Stimulated activated CD4-positive, alpha-beta T cell treated with anti-CD3 and anti-CD28 coated beads, Interleukin-4, amount 100 ng/mL, for 4 hours (primary cell): ENCODE measurements around the gene PCDHGA4.
A peak's percentile ranks its signal among the peaks of the same experiment; 100 is the strongest.
"Not testable (repeated sequence)": the region's sequence is repeated elsewhere in the genome, so short reads cannot be mapped to it uniquely, and the experiment has no call there.

Experiments
- DNase-seq, 2 experiments: peaks; one replicate each; pipeline ENCODE4 v3.0.0-alpha.2; 2020

PCDHGA4 gene

DNA sequence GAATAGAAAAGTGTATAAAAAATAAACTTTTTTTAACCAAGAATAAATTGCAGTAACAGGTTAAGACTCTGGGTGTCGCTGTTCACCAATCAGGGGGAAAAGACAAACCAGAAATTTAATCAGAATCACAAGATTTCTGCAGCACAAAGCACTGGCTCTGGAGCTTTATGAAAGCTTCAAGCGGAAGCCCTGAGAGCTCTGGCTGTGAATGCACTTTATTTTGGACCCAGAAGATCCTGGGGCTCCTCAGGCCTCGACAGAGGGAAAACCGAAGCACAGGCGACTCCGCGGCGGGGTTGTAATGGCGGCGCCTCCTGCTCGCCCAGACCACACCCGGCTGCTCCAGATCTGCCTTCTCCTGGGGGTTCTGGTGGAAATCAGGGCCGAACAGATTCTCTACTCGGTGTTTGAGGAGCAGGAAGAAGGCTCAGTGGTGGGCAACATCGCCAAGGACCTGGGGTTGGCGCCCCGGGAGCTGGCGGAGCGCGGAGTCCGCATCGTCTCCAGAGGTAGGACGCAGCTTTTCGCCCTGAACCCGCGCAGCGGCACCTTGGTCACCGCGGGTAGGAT, at the start of gene PCDHGA4:
Gene PCDHGA4, plus strand, starts transcription at position 122 of the 570 bp plus-strand sequence. Its CDS starts 87 bp downstream, at position 209.
- no peak for DNase-seq

DNA sequence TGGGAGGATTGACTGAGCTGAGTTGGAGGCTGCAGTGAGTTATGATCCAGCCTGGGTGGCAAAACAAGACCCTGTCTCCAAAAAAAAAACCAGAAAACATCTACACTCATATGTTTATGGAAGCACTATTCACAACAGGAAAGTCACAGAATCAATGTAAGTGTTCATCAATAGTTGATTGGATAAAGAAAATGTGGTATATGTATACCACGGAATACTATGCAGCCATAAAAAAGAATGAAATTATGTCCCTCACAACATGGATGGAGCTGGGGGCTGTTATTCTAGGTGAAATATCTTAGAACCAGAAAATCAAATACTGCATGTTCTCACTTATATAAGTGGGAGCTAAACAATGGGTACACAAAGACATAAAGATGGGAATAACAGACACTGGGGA, 48.2 kb upstream of the PCDHGA4 start:
- no peak for DNase-seq

DNA sequence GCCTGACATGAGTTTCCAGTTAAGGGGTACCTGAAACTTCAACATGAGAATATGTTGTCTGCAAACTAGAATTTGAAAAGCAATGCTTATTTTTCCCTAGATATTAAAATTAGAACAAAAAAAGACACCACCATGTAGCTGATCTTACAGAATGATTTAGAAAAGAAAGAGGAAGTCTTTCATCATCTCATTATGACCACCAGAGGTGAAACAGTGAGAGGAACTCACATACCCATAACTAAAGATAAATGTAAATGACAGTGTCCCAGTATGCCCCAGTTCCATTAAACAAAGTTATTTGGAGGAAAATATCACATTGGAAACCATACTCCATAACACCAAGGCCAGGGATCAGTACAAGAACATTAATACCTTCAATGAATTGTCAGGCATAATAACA, 41.1 kb upstream of the PCDHGA4 start:
- DNase-seq = no peak

DNA sequence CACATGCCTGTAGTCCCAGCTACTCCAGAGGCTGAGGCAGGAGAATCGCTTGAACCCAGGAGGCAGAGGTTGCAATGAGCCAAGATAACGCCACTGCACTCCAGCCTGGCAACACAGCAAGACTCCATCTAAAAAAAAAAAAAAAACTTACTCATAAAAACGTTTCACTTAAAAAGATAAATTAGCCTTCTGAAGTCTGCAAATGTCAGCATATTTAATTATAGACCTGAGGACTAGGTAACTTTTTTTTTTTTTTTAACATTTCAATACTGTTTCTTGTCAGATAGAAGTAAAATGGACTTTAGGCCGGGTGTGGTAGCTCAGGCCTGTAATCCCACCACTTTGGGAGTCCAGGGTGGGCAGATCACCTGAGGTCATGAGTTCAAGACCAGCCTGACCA, 37.9 kb upstream of the PCDHGA4 start:
- DNase-seq = not testable (repeated sequence)

DNA sequence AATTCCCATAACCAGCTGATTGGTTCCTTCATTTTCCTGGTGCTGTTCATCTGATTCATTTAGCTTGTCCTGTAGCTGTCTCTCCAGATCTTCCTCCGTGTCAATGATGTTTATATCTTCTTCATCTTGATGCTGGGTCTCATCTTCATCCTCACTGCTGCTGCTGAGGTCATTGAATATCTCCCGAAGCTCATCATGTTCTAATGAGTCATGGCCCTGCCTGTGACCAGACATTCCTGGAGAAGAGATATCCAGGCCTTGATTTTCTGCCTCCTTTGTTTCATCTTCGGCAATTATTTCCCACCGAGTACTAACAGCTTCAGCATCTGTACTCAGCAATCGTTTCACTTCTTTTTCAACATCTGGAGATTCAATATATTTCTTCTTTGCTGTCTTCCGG, 35.6 kb upstream of the PCDHGA4 start:
- DNase-seq = no peak

DNA sequence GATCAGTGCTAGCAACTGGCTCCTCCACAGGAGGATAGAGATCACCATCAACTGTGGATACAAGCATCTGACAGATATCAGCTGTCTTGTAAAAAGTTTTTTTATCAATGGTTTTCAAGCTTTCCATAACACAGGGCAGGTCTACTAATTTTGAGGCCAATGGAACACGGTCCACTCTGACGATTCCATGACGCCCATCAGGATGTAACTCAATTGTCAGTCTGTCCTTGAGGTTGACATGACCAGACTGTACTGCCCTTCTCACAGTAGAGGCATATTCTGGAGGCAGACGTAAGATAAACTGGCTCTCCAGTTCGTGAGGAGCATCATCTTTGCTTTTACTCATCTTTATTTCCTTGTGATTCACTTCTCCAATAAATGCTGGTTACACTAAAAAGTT, 35.1 kb upstream of the PCDHGA4 start:
- DNase-seq = no peak

DNA sequence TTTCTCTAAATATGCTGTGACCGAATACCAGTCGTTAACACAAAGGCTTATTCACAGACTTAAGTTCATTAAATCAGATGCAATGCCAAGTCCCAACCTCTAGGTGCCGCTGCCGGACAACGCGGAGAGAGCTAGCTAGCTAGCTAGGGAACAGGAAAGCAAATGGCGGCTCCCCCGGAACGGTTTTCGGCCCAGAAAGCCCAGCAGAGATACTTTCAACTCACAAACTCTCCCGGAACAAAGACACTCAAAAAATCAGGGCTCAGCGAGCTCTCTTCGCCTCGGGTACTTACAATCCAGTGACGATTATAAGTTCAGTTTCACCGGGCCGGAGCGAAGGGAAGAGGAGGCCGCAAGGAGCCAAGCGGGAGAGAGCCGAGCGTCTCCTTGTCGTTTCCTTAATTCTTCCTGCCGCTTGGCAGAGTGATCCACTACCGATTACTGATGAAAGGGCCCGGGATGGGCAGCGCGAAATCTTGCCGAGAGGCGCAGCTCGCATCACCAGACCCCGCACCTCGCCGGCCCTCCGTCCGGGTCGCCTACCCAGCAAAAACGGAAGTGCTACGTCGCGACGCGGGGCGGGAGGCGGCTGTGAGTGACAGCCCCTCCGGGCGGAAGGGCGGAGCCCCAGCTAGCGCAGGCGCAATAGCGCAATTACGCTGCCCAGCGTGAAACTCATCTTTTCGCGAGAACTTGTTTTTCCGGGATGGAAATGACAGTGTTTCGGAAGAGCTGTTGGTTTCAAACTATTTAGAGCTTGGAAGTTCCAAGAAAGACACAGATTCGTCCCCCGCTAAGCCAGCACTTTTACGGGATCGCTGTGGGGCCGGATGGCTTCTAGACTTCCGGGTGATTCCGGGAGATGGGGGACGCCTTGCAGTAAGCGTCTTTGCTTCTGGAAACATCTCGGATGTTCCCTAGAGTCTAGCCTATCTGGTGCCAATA, 34.3 kb upstream of the PCDHGA4 start, which contains the start of gene TAF7:
Gene TAF7, minus strand, starts transcription at position 560 of the 945 bp plus-strand sequence. CDS start 740 bp downstream, outside the sequence.
- peak; percentile 90 to 92 for DNase-seq

DNA sequence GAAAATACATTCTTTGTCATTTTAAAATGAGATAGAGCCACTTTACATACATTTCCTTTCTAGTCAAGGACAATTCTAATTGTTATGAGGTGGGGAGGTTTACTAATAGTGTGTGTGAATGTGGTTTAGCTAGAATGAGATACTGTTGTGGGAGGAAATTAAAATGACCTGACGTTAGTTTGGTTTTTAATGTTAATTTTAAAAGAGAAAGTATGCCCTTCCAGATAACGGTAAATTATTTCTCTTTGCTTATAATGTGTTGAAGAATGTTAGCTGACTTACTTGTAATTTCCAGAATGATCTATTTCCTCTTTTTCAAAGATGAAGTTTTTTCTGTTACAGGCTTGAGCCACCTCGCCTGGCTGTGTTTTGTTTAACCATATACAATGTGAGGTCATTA, 32.6 kb upstream of the PCDHGA4 start:
- DNase-seq = no peak

DNA sequence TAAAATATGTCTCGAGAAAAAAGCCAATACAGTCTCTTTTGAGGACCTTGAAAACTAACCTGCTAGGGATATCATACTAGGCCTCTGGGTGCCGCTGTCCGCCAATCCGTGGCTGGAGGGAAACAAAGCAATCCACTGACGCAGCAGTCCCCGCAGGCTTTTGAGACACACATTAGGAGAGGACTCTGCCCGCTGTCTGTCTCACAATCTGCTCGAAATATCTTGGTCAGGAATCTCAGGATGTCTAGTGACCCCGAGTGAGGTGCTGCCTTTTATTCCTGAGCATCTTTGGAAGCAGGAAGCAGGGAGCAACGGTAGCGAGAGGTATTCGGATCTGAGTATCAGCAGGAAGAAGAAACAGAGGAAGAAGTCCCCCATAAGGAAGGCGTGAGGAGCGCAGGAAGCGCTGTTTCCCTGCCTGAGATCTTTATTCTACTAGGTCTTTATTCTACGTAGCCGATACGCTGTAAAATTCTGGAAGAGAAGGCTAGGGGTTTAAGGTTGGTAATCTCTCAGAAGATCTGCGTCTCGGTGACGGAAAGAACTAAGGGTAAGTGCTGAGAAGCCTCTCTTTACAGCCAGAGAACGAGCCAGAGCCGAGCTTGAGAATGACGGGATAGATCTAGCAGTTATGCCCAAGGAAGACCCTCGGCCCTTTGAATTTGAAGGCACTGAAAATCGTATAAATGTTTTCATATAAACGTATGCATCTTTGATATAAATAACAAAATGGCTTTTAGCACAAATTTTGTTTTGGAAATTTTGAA, 28.6 kb upstream of the PCDHGA4 start:
- DNase-seq = peak; percentile 62 to 65

DNA sequence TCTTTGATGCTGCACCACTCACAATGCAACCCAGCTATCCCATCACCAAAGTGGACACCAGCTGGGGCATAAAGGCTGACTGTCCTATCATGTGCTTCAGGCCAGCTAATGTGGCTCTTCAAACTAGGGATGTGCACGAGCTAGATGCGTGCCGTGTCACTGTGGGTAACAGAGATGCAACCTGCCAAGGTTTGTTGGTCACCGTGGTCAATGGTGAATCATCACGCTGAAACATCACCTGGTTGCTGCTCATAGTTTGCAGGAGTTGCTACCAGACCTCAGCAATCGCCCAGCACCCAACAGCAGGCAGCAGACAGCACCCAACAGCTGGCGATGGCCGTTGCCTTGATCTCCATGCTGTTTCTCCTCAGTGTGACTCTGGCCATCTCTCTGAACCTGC, 26.6 kb upstream of the PCDHGA4 start:
- DNase-seq = no peak

DNA sequence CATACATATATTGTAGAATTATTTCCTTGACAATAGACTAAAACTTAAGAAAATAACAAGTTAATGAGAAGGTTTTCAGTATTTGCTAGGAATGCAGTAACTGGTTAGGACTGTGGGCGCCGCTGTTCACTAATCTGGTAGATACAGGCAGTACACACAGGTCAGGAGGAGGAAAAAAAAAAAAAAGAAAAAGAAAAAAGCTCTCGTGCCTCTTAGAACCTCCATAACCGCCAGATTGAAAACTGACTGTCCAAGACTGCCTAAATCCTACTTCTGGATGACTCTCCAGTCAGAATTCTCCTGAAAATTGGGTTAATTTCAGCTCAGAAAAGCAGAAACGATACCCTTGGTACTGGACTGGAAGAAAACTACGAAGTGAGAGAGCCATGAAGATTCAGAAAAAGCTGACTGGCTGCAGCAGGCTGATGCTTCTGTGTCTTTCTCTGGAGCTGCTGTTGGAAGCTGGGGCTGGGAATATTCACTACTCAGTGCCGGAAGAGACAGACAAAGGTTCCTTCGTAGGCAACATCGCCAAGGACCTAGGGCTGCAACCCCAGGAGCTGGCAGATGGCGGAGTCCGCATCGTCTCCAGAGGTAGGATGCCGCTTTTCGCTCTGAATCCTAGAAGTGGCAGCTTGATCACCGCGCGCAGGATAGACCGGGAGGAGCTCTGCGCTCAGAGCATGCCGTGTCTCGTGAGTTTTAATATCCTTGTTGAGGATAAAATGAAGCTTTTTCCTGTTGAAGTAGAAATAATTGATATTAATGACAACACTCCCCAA, 24.3 kb upstream of the PCDHGA4 start, which contains the start of gene PCDHGA1:
Gene PCDHGA1, plus strand, starts transcription at position 216 of the 782 bp plus-strand sequence.
- peak in 1 of 2 experiments; percentile 4 for DNase-seq

DNA sequence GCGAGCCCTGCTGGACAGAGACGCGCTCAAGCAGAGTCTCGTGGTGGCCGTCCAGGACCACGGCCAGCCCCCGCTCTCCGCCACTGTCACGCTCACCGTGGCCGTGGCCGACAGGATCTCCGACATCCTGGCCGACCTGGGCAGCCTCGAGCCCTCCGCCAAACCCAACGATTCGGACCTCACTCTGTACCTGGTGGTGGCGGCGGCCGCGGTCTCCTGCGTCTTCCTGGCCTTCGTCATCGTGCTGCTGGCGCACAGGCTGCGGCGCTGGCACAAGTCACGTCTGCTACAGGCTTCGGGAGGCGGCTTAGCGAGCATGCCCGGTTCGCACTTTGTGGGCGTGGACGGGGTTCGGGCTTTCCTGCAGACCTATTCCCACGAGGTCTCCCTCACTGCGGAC, 22.2 kb upstream of the PCDHGA4 start:
- not testable (repeated sequence) for DNase-seq

DNA sequence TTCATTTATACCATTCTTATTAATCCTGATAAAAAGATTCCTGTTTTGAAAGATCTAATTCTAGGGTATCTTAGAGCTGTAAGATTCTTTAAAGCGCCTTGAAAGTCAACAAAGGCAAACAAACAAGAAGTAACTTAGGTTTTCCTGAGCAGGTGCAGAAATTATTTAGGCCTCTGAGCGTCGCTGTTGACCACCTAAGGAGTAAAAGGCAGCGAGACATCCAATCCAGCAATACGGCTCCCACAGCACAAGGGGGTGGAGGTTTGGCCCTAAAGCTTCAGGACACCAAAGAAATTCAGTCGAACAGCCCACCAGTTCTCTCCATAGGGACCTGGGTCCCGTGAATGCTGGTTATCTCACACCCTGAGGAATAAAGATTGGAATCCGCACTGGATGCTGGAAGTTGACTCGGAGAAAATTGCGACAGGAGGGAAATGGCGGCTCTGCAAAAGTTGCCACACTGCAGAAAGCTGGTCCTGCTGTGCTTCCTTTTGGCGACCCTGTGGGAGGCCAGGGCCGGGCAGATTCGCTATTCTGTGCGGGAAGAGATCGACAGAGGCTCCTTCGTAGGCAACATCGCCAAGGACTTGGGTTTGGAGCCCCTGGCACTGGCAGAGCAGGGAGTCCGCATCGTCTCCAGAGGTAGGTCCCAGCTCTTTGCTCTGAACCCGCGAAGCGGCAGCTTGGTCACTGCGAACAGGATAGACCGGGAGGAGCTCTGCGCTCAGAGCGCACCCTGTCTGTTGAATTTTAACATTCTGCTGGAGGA, 16.1 kb upstream of the PCDHGA4 start, which contains the start of gene PCDHGA2:
Gene PCDHGA2, plus strand, starts transcription at position 223 of the 769 bp plus-strand sequence.
- DNase-seq = no peak

DNA sequence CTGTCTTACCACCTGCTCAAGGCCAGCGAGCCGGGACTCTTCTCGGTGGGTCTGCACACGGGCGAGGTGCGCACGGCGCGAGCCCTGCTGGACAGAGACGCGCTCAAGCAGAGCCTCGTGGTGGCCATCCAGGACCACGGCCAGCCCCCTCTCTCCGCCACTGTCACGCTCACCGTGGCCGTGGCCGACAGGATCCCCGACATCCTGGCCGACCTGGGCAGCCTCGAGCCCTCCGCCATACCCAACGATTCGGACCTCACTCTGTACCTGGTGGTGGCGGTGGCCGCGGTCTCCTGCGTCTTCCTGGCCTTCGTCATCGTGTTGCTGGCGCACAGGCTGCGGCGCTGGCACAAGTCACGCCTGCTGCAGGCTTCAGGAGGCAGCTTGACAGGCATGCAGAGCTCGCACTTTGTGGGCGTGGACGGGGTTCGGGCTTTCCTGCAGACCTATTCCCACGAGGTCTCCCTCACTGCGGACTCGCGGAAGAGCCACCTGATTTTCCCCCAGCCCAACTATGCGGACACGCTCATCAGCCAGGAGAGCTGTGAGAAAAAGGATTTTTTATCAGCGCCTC, 14.0 kb upstream of the PCDHGA4 start:
- DNase-seq = not testable (repeated sequence)

DNA sequence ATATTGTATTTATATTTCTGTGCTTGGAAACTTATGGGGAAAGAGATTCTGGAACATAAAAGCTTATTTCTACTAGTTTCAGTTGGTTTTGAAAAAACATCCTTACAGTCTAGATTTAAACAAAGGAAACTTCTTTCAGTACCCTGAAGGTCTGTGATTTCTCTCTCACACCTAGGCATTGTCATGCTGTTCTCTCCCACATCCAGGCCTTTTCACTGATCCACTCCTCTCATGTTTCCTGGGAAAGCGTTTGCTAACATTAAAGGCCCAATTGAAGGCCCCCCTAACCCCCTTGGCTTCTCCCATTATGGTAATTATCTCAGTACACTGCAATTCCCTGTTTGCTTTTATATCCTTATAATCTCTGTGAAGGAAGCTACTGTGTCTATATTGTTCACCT, 12.0 kb upstream of the PCDHGA4 start:
- DNase-seq = no peak

DNA sequence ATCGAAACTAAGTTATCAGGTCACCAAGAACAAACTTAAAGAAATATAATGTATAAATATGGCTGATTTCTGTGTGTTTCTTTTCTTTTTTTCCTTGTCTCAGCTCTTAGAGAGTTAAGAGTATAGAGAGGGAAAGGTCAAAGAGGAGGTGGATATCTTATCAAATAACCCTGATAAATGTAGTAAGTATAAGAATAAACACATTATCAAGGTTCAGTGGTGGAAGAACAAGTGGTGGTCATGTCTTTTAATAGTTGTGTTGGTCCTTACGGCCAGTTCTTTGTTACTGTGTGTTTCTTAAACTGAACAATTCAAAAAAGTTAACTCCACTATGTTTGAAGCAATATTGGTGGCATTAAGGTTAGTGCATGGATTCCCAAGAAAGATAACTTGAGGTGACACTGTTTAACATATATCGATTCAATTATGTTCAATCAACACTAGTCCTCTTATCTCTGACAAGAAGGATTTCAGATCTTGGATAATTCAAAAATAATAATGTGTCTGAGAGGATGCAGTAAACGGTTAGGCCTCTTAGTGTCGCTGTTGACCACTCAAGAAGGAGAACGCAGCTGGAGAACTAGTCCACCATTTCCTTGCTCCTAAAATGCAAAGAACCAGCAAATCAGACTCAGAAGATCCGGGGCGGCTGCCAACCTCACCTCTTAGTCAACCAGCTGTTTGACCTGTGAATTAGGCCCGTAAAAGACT, 11.4 kb upstream of the PCDHGA4 start, which contains the start of gene PCDHGA3:
Gene PCDHGA3, plus strand, starts transcription at position 588 of the 711 bp plus-strand sequence. CDS start 205 bp downstream, outside the sequence.
- DNase-seq = no peak

DNA sequence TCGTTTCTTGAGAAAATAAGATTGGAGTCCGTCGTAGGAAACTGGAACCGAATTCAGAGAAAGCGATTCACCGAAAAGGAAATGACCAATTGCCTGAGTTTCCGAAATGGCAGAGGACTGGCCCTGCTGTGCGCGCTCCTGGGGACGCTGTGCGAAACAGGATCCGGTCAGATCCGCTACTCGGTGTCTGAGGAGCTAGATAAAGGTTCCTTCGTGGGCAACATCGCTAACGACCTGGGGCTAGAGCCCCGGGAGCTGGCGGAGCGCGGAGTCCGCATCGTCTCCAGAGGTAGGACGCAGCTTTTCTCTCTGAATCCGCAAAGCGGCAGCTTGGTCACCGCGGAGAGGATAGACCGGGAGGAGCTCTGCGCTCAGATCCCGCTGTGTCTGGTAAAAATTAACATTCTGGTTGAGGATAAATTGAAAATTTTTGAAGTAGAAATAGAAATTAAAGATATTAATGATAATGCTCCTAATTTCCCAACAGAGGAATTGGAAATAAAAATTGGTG, 10.8 kb upstream of the PCDHGA4 start:
- no peak for DNase-seq

DNA sequence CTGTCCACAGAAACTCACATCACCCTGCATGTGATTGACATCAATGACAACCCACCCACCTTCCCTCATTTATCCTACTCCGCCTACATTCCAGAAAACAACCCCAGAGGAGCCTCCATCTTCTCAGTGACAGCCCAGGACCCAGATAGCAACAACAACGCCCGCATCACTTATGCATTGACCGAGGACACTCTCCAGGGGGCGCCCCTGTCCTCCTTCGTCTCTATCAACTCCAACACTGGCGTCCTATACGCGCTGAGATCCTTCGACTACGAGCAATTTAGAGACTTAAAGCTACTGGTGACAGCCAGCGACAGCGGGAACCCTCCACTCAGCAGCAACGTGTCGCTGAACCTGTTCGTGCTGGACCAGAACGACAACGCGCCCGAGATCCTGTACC, 9.5 kb upstream of the PCDHGA4 start:
- DNase-seq = no peak

DNA sequence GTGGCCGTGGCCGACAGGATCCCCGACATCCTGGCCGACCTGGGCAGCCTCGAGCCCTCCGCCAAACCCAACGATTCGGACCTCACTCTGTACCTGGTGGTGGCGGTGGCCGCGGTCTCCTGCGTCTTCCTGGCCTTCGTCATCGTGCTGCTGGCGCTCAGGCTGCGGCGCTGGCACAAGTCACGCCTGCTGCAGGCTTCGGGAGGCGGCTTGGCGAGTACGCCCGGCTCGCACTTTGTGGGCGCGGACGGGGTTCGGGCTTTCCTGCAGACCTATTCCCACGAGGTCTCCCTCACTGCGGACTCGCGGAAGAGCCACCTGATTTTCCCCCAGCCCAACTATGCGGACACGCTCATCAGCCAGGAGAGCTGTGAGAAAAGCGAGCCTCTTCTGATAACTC, 8.8 kb upstream of the PCDHGA4 start:
- DNase-seq = not testable (repeated sequence)
